ENCODE measurements around the gene CHN2. TPM values are rescaled to one million over a fixed set of nuclear protein-coding genes. Genes with fewer than 3 reads are reported as not detected.
"Not testable (repeated sequence)": the region's sequence is repeated elsewhere in the genome, so short reads cannot be mapped to it uniquely, and the experiment has no call there.

CHN2 gene
- total RNA-seq, 4 donors from 2014 or later = 8.0 to 9.8 (median 8.9) TPM

- Histone ChIP-seq H3K4me1 (peaks cover 0 to 5% (median 0%) of the 10 kb centered on the region in 4 donors), H3K9me3 (no peaks in the 10 kb centered on the region), H3K27ac (replicated peaks in 1 of 4) (no peak overlapping the region), H3K4me3 (no peak overlapping the region), H3K27me3 (no peaks in the 10 kb centered on the region), H3K36me3 (no peaks in the 10 kb centered on the region)
- WGBS = 96% methylated on average over 5 of the region's 5 CpGs
- TF ChIP-seq CTCF (IDR thresholded peaks at IDR 0.05) = no peak
- intact Hi-C loops (cut with DNase I) = no loop called here
- DNase-seq (ENCODE audit: extremely low spot score) = peak; percentile 74
Measured at GRCh38 chr7:29256693-29257002, 62.1 kb downstream of the CHN2 start.

GRCh38 chr7:29258951-29259350 lies 64.4 kb downstream of the CHN2 start:
- Histone ChIP-seq H3K27me3 (no peaks in the 10 kb centered on the region), H3K4me3 (no peak overlapping the region), H3K4me1 (peaks cover 0 to 5% (median 0%) of the 10 kb centered on the region in 4 donors), H3K27ac (replicated peaks in 1 of 4) (no peak overlapping the region), H3K9me3 (no peaks in the 10 kb centered on the region), H3K36me3 (no peaks in the 10 kb centered on the region)
- intact Hi-C loops (cut with DNase I) = no loop called here
- DNase-seq (ENCODE audit: extremely low spot score) = no peak
- 92% methylated on average over 3 of the region's 3 CpGs for WGBS
- TF ChIP-seq POLR2A (IDR thresholded peaks at IDR 0.05; ENCODE audit: low read depth) = no peak
- no peak for TF ChIP-seq CTCF (IDR thresholded peaks at IDR 0.05)
- TF ChIP-seq EP300 (IDR thresholded peaks at IDR 0.05) = no peak
- TF ChIP-seq POLR2AphosphoS5 (IDR thresholded peaks at IDR 0.05) = no peak

GRCh38 chr7:29262191-29262917 lies 67.8 kb downstream of the CHN2 start:
- H3K27me3 ChIP-seq = no peaks in the 10 kb centered on the region
- 67% methylated on average over 2 of the region's 2 CpGs for WGBS
- H3K4me1 ChIP-seq = no peaks in the 10 kb centered on the region
- H3K9me3 ChIP-seq = no peaks in the 10 kb centered on the region
- DNase-seq (ENCODE audit: extremely low spot score) = no peak
- TF ChIP-seq POLR2A (IDR thresholded peaks at IDR 0.05; ENCODE audit: low read depth) (no peak), POLR2AphosphoS5 (IDR thresholded peaks at IDR 0.05) (no peak), CTCF (IDR thresholded peaks at IDR 0.05) (no peak), EP300 (IDR thresholded peaks at IDR 0.05) (no peak)
- intact Hi-C loops (cut with DNase I) = no loop called here
- H3K36me3 ChIP-seq = no peaks in the 10 kb centered on the region
- H3K4me3 ChIP-seq = no peak overlapping the region
- no peak overlapping the region for H3K27ac ChIP-seq (replicated peaks in 1 of 4)

GRCh38 chr7:29263601-29264207 lies 69.1 kb downstream of the CHN2 start:
- H3K4me1 ChIP-seq; H3K9me3 ChIP-seq; H3K27me3 ChIP-seq; H3K4me3 ChIP-seq; intact Hi-C loops (cut with DNase I); H3K36me3 ChIP-seq; DNase-seq (ENCODE audit: extremely low spot score); H3K27ac ChIP-seq (replicated peaks in 1 of 4): not testable (repeated sequence)
- no CpG with 5 or more reads among the region's 44 CpGs for WGBS

GRCh38 chr7:29265208-29265923 lies 70.8 kb downstream of the CHN2 start:
- H3K36me3 ChIP-seq = no peaks in the 10 kb centered on the region
- 78% methylated on average over 6 of the region's 6 CpGs for WGBS
- peak; percentile 81 for DNase-seq (ENCODE audit: extremely low spot score)
- no peak for TF ChIP-seq CTCF (IDR thresholded peaks at IDR 0.05)
- TF ChIP-seq POLR2AphosphoS5 (IDR thresholded peaks at IDR 0.05) = no peak
- no peak for TF ChIP-seq EP300 (IDR thresholded peaks at IDR 0.05)
- TF ChIP-seq POLR2A (IDR thresholded peaks at IDR 0.05; ENCODE audit: low read depth) = no peak
- intact Hi-C loops (cut with DNase I) = no loop called here
- H3K4me1 ChIP-seq = no peaks in the 10 kb centered on the region
- H3K27me3 ChIP-seq = no peaks in the 10 kb centered on the region
- no peak overlapping the region for H3K4me3 ChIP-seq
- no peaks in the 10 kb centered on the region for H3K9me3 ChIP-seq
- no peak overlapping the region for H3K27ac ChIP-seq (replicated peaks in 1 of 4)
